ENCODE data around the gene NEUROG3.
"Not testable (repeated sequence)": the region's sequence is repeated elsewhere in the genome, so short reads cannot be mapped to it uniquely, and the experiment has no call there.

NEUROG3 gene

DNA sequence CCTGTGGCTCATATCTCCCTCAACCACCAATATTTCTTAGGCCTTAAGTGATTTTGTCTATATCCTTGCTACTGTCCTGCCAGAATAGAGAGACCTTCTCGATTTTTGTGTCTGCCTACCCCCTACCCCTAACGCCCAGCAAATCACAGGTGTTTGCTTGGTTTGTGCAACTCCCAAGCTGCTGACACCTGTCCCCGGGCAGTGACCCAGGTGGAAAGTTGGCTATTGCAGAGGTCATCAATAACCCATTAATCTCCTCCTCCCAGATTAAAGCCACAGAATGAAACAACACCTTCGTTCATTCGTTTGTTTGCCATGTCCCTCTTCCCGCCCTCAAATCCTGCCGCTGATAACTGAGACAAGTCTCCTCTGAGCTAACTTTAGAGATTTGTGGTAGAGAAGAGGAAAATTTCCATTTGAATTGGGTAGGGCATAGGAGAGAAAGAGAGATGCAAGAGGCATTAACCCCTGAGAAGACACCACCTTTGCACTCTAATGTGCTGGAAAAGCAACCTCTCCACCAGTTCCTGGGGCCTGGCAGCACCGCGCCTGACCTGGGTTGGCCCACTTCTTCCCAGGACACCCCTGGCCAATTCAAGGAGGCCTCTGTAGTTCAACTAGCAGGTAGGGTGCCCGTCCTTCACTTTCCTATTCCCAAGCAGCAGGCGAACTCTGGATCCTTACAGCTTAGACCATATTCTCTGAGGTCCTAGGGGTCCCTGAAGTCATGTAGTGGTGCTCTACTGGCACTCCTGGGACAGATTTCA, 3.0 kb downstream of the NEUROG3 start:
- no peak for DNase-seq

DNA sequence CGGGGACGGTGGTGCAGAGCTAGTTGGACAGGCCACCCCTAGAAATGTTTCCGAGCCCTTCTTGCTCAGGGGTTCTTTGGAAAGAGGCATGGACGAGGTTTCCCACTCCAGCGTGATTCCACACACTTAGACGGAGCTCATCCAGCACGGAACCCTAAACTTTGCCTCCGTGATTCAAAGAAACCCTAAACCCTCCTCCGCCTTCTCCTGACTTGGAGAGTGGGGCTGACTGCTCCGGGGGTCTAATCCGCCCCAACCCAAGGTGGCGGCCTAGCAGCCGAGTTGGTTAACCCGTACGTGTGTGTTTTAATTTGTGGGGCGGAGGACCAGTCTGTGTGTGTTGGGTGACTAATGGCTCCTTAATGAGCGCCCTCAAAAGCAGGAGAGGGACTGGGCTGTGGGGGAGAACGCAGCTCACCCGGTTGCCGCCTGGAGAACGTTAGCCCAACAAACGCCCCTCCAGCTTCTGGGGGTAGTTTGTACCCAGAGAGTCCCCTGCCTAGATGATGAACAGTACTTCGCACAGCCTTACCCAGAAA, 3.8 kb downstream of the NEUROG3 start:
- no peak for DNase-seq

- DNase-seq, result no peak
Measured at GRCh38 chr10:69568472-69569395, 4.5 kb downstream of the NEUROG3 start.

DNA sequence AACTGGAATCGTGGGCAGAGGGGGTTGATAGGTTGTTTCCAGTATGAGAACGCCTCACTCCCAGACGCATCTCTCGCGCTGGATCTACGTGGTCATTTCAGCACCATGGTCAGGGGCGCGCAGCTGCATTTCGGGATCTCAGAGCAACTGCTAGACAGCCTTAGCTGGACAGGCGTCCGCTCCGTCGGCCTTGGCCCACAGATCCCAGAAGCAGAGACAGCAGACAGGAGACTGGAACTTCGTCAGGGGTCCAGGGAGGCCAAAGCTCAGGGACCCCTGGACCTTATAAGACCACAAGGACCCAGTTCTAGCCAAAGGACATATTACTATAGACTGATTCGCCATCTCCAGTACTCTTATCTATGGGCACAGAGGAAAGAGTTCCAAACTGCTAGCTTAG, 5.3 kb downstream of the NEUROG3 start:
- DNase-seq, result no peak

GRCh38 chr10:69562731-69563254, 10.4 kb downstream of the NEUROG3 start:
- DNase-seq, result no peak

DNA sequence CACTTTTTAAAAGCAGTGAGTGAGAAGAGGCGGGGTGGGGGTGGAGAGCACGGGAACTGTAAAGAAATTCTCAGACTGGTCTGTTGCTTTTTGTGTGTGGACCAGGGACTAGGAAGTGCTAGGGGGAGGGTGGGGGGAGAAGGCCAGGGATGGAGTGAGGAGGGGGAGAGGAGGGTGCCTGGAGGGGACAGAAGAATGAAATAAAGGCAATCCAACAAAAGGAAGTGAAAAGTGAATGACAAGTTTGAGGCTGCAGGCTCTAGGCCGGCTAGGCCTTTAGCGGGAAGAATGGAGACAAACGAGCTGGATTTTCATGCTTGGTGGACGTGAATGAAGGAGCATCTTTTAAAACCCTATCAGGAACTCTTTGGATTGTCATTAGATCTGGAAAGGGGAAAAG, 13.7 kb downstream of the NEUROG3 start:
- no peak for DNase-seq

GRCh38 chr10:69558559-69558958, 14.7 kb downstream of the NEUROG3 start:
- no peak for DNase-seq

DNA sequence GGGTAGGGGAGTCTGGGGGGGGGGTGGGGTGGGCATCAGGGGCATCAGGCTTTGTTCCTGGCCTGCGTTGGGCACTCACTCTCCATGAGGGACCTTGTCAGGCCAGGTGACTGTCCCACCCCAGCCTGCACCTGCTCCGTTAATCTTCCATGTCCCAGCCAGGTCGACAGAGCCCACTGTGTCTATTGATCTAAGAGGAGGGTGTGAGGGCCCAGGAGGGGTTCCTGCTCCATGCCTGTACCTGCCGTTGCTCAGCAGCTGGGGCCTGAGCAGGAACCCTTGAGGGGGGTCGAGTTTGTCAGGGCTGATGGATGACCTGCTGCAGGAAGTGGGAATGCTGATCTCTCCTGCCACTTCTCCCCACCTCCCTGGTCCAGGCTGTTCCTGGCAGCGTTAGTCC, 18.6 kb downstream of the NEUROG3 start:
- no peak for DNase-seq

DNA sequence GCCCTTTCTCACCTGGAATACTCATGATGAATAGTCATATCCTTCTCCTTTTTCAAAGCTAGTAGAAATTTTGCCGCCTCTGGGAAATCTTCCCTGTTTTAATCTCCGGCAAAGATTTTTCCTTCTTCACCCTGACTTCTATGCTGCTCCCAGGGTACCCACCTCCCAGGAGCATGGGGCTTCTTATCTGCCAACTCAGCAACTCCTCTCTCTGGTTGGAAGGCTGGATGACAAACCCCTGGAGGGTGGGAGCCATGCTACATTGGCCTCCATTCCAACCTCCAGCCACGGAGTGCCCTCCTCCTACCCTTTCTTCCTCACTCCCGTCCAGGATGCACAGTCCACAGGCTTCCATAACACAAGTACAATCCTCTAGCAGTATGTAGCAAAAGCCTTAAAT, 19.9 kb downstream of the NEUROG3 start:
- DNase-seq, result no peak

GRCh38 chr10:69552268-69552667, 21.0 kb downstream of the NEUROG3 start:
- DNase-seq, result no peak

DNA sequence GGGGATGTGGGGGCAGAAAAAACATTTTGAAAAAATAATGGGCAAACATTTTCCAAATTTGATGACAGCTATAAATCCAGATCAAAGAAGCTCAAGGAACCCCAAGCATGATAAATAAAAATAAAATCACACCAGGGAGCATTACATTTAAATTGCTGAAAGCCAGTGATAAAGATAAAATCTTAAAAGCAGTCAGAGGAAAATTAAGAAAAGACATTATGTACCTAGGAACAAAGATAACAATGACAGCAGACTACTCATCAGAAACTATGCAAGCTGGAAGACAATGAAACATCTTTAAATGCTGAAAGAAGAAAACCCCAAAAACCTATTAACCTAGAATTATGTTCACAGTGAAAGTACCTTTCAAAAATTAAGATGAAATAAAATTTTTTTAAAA, 23.3 kb downstream of the NEUROG3 start:
- peak; percentile 14 for DNase-seq

DNA sequence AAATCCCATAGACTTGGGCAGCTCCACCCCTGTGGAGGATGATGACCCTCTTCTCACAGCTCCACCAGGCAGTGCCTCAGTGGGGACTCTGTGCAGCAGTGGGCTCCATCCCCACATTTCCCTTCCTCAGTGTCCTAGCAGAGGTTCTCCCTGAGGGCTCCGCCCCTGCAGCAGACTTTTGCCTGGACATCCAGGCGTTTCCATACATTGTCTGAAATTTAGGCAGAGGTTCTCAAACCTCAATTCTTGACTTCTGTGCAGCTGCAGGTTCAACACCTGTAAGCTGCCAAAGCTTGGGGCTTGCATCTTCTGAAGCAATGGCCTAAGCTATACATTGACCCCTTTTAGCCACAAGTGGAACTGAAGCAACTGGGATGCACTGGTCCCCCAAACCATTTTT, 31.8 kb downstream of the NEUROG3 start:
- DNase-seq, result no peak

DNA sequence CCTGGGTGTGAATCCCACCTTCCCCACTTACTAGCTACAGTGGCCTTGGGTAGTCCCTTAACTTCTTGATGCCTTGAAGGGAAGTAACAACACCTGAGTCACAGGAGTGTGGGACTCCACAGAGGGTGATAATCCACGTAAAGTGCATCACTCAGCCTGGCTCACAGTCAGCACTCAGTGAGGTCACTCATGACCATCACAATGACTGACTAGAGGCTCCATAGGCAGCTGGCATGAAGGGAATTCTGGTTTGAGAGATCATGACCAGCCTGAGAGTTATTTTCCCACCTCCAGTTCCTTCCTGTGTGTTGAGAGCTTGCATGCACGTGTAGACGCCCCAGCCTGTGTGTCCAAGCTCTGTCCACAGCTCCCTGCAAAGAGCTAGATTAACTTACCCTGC, 34.8 kb downstream of the NEUROG3 start:
- no peak for DNase-seq

- DNase-seq, result no peak
Measured at GRCh38 chr10:69537449-69537848, 35.8 kb downstream of the NEUROG3 start.

DNA sequence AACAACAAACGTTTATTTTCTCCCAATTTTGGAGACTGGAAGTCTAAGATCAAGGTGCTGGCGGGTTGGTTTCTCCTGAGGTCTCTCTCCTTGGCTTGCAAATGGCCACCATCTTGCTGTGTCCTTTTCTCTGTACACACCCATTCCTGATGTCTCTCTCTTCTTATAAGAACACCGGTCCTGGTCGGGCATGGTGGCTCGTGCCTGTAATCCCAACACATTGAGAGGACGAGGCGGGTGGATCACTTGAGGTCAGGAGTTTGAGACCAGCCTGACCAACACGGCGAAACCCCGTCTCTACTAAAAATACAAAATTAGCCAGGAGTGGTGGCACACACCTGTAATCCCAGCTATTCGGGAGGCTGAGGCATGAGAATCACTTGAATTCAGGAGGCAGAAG, 36.7 kb downstream of the NEUROG3 start:
- not testable (repeated sequence) for DNase-seq

GRCh38 chr10:69533658-69534057, 39.6 kb downstream of the NEUROG3 start:
- DNase-seq, result no peak

DNA sequence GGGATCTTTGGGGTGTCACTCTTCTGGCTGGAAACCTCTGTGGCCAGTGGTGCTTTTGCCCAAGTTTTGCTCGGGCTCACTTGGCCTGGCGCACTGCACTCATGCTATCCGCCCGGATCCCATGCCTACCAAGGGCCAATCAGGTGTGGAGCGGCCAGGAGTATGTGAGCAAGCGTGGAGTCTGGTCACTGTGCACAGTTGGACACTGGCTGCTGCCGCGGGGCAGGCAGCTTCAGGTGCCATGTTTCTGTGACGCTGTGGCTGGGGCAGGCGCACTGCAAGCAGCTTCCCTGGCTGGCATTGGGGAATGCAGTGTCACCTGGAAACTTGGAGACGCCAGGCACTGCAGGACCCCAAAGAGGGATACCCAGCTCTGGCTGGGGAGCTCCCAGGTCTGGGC, 45.3 kb downstream of the NEUROG3 start:
- no peak for DNase-seq
